Superior temporal gyrus (tissue), 1 donor: ENCODE results near the gene UBTD1.

Experiments used
- DNase-seq: peaks from one replicate; pipeline ENCODE4 v3.0.0-alpha.2; 2016; ENCODE audit errors: extremely low spot score

Gene UBTD1

GRCh38 chr10:97482381-97482780 lies 16.3 kb upstream of the UBTD1 start:
- DNase-seq: no peak

GRCh38 chr10:97483506-97483905 lies 15.2 kb upstream of the UBTD1 start:
- DNase-seq: no peak

- no peak for DNase-seq
Measured at GRCh38 chr10:97483921-97484320, 14.8 kb upstream of the UBTD1 start.

- no peak for DNase-seq
Measured at GRCh38 chr10:97485647-97486281, 13.0 kb upstream of the UBTD1 start.

DNA sequence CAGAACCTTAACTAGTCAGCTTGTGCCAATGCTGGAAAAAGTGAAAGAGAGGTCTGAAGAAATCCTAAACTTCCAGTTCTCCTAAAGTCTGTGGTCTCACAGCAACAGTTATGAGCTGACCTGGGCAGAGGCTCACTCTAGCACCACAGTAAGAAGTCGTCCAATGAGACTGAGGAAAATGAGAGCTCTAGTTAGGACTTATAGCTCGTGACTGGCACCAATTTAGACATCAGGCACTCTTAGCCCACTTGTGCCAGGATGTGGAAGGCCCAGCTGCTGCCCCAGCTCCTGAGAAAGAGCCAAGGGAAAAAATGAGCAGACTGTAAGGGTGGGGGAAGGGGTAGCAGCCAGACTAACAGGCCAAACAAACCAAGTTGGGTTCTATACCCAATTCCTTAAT lies 8.1 kb upstream of the UBTD1 start:
- peak; percentile 76 for DNase-seq

- DNase-seq: peak; percentile 83
Measured at GRCh38 chr10:97494151-97494550, 4.6 kb upstream of the UBTD1 start.

GRCh38 chr10:97494863-97495506 lies 3.7 kb upstream of the UBTD1 start:
- peak; percentile 43 for DNase-seq

DNA sequence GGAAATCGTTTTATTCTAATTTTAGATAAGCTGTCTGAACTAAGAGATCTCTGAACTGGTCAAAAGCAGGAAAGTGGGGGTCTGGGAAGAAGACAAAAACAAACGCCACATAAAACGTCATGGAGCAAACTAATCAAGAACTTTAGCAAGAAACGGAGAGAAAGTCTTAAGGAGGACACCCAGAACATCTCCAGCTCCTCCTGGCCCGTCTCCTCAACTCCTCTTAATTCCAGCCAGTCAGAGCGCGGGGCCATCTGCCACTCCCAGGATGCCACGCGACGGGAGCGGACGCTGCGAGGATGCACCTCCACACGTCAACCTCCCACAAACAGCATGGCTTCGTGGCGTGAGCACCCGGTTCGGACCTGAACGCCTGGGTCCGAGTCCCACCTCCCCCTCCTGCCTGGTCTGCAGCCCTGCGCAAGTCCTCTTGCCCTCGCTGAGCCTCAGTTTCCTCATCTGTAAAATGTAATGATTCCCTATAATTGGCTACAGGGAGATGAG lies 1.1 kb upstream of the UBTD1 start:
- DNase-seq: peak; percentile 77

GRCh38 chr10:97498076-97498840 lies 466 bp upstream of the UBTD1 start, which contains the start of gene MMS19:
Gene MMS19, minus strand, starts transcription at chr10:97498422. Its CDS starts 38 bp downstream, at chr10:97498384.
- peak; percentile 96 for DNase-seq

DNA sequence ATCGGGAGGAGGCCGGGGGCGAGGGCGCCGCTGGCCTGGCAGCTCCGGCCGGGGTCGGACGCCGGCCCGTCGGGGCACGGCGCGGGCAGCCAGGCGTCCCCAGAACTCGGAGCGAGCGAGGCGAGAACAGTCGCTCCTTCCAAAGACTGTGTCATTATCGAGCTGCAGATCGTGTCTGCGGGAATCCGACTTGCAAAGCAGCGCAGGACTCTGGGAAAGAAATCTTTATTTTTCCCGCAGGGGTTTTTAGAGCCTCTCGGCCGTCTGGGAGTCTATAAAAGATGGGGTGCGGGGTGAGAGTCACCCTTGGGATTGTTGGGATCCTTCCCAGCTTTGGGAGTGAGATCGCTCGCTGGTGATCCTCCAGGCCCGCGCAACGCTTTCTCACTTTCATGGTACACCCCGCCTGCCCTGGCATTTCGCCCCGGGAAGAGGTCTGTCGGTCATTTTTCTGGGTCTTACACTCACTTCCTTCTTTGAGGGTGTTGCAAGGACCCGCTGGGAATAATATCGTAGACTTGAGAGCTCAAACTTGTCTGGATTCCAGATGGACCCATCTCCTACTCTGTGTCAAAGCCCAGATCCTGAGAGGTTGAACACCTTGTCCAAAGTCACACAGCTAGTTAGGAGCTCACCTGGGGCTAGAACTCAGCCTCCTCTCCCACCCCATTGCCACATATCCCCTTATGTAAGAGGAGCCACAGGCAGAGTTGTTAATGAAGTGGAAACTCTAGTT lies 1.0 kb downstream of the UBTD1 start:
- peak; percentile 47 for DNase-seq

DNA sequence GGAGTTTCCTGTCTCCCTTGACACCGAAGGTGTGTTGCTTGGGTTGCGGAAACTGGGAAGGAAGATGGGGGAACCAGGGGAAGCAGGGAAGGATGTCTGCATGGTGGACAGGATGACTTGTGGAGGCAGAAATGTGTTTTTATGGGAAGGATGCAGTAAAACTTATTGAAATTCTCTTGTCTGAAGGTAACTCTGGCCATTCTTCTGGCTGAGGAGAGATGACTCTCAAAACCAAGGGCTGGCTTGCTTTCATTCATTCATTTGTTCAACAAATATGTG lies 1.5 kb downstream of the UBTD1 start:
- no peak for DNase-seq

- no peak for DNase-seq
Measured at GRCh38 chr10:97502916-97503315, 4.2 kb downstream of the UBTD1 start.

DNA sequence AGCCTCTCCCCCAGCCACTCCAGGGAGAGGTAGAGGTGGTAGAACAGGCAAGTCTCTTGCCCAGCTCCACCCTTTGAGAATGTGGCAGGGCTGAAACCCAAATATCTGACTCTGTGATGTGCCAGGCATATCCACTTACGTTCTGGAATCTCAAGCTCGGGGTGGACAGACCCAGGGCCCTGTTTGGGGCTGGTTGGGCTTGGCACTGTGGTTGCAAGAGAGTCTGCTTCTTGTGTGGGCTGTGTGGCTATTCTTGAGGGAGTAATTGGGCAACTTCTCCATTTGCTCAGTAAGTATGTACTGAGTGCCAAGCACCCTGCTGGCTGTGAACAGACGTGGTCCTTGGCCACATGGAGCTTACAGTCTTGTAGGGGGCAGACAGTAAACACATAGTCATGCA lies 4.7 kb downstream of the UBTD1 start:
- no peak for DNase-seq

GRCh38 chr10:97505152-97505551 lies 6.4 kb downstream of the UBTD1 start:
- DNase-seq: no peak

DNA sequence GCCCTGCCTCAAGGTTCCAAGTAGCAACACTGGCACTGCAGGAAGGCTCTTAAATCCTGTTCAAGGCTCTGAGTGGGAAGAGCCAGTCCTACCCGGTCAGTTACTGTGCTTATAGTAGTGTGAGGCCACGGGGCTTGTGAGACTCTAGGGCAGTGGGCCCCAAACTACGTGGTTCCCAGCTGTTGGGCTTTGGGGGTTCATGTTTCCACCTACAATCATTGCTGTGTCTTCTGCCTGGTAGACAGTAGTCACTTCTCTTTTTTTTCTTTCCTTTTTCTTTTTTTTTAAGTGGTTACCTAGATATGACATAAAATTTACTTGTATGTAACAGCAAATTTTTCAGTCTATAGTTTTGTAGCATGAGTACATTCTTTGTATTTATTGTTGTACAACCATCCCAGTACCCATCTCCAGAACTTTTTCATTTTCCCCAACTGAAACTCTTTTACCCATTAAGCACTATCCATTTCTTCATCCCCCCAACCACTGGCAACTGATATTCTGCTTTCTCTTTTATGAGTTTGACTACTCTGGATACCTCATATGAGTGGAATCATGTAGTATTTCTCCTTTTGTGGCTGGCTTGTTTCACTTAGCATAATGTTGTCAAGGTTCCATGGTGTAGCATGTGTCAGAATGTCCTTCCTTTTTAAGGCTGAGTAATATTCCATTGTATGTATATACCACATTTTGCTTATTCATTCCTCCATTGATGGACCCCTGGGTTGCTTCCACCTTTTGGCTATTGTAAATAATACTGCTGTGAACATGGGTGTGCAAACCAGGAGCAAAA lies 7.7 kb downstream of the UBTD1 start:
- DNase-seq: no peak

- peak; percentile 38 for DNase-seq
Measured at GRCh38 chr10:97508342-97508741, 9.6 kb downstream of the UBTD1 start.

- no peak for DNase-seq
Measured at GRCh38 chr10:97509120-97509680, 10.5 kb downstream of the UBTD1 start.

DNA sequence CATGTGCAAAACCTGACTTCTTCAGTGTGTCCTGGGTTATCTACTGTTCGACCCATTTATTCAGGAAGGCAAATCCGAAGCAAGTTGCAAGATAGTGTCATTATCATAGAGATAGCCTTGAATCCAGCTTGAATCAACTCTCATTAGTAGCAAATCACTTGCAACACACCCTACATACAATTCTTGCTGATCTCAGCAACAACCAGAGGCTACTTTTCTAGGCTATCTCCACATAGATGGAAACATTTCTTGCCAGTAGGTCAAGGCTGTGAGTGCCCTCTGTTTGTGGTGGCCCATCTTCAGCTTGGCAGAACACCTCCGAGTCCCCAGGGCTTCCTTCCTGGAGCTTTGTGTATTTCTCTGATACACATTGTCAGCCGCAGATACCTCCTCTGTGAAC lies 12.0 kb downstream of the UBTD1 start:
- no peak for DNase-seq

DNA sequence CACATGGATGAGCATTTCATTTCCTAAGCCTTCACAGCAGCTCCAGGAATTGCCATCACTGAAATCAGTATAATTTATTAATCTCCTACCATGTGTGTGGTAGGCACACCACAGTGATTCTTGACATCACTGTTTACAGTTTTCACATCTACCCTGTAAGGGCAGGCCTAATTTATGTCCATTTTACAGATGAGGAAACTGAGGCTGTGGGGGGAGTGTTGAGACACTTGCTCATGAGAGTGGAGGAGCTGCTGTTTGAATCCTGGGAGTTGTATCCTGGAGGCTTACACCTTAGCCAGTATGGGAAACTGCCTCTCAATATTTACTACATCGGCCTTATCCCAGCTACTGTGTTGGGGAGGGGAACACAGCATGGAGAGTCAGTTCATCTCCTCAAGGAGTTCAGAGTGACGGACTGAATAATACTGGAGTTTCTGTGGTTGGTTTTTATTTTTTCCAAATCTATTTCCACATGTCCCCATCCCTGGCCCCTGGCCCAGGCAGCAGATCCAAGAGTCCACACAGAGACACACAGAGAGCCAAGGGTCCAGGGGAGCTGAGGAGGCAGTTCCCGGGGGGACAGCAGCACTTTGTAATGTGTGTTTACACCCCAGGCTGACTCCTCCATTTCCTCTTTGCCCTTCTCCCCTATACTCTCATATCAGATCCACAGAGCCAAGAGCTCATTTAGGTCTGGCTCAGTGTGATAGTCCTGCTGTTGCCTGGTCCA lies 13.2 kb downstream of the UBTD1 start:
- no peak for DNase-seq

DNA sequence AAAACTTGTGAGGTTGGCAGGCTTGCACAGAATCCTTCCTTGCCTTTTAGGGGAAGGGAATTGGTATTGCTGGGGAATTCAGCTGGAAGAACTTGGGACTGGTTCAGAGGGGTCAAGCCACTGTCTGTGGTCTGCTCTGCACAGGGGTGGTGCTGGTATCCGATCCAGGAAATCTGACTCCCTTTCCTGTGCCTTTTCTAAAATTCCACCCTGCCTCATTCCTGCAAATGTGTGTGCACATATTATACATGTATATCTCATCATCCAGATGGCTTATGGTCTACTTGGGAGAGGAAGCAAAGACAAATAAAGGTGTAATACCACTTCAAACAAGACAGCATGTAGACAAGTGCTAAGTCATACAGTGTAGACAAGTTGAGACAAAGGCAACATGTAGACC lies 14.3 kb downstream of the UBTD1 start:
- DNase-seq: no peak
